ENCODE results near the gene PLCH1.
A peak's percentile ranks its signal among the peaks of the same experiment; 100 is the strongest.
"Not testable (repeated sequence)": the region's sequence is repeated elsewhere in the genome, so short reads cannot be mapped to it uniquely, and the experiment has no call there.

The PLCH1 gene

DNA sequence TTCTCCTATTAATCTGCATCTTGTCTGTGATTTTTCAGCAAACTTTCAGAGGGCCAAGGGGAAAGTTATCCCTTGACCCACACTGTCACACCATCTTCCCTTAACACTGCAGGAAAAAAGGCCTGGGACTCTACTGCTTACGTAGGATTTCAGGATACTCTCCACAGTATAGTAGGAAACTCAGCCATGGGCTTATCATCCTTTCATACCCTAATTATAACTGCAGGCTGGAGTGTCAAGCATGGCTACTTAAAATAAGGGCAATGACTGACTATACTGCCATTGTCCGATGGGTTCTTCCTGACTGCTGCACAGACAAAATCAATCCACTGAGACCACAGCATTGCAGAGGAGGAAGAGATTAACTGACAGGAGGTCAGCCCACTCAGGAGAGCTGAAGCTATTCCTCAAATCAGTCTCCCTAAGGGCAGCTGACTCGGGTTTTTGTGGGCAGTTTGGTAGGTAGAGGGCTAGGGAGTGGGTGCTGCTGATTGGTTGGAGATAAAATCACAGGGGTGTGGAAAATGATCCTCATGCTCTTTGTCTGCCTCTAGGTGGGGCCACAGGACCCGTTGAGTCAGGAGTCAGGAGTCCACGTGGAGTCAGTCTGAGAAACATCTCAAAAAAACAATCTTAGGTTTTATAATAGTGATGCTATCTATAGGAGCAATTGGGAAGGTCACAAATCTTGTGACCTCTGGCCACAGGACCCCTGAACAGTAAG, 333.2 kb downstream of the PLCH1 start:
- no peak for DNase-seq

DNA sequence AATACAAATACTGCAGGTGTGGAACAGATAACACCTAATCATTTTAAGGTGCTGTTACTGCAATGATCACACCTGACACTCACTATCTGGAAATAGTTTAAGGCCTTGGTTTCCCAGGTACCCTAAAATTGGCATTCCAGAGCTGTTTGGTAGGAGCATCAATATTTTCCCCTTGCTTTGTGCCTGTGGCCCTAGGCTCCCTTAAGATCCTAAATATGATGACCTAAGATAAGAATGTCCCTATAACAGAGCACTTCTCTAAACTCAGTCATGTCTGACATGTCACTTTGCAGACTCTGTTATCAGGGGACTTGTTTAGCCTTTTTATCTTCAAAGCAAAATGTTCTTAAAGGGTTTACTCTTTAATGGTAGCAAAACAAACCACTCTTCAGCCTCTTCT, 335.5 kb downstream of the PLCH1 start:
- no peak for DNase-seq

DNA sequence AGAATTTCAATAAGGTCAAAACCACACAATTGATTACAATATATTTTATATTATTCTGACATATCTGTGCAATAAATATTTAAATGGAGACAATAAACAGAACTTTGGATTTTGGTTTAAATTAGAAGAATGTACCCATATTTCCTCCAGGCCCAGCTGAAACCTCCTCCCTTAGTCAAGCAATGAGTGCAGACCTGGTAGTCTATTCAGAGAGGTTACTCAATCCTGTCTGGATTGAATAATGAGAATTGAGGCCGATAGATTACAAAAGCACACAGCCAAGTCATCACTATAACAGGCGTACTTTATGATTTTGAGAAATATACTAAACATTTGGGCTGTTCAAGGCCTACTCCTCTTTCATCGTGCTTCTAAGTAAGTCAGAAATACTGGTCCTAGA, 336.9 kb downstream of the PLCH1 start:
- DNase-seq = no peak

DNA sequence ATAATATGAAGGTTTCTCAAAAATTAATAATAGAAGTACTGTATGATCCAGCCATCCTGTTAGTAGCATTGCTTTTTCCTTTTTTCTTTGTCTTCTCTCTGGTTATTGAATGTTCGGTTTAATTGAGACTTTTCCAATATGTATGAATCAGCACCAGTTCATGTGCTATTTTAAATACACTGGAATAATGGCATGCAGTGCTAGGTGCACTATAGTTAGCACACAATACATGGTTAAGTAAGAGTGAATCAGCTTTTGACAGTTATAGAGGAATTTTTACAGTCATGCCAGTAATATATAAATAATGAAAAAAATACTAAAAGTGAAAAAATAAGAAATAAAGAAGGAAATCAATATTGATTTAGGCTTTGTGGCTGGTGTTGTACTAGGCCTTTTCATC, 337.5 kb downstream of the PLCH1 start:
- no peak for DNase-seq

DNA sequence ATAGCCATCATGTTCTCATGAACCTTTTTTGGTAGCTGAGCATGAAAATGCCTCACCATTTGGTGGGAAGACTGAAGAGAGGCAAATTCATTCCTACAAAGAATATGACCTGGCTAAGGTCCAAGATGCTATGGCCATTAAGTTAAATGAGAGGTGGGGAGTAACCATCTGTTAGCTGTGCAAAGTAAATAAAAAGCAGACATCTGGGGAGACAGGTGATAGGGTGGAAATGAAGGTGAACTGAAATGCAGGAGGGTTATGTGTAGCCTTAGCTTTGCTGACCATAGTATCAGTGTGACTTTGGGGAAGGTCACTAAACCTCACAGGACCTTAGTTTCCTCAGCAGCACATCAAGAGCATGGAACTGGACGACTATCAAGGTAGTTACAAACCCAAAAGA, 340.4 kb downstream of the PLCH1 start:
- no peak for DNase-seq

DNA sequence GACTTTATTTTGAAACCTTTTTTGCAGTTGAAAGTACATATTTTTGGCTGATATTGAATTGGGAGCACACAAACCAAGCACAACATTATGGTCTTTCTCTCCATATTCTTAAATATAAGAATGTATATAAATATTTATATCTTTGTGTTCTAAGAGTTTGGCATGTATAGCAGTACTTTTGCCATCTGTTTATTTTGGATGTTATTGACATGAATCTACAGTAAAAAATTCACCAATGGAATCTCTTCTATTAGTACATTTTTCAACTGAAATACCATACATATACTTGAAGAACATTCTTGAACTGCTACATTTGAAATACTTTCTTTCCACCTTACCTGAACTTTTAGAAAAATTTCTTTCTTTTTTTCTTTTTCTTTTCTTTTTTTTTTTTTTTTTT, 342.2 kb downstream of the PLCH1 start:
- no peak for DNase-seq

DNA sequence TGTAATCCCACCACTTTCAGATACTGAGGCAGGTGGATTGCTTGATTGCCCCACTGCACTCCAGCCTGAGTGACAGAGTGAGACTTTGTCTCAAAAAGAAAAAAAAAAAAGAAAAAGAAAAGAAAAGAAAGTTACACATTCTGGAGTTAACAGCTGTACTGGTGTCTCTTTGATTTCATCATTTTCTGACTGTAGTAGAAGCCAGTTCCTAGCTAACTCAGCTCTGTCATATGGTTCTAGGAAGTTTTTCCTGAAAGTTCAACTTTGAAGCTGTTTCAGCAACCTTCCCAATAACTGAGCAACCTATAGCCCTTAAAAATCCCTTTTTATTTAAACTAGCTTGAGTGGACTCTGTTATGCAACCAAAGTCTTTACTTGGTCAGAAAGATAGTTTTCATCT, 346.8 kb downstream of the PLCH1 start:
- no peak for DNase-seq

DNA sequence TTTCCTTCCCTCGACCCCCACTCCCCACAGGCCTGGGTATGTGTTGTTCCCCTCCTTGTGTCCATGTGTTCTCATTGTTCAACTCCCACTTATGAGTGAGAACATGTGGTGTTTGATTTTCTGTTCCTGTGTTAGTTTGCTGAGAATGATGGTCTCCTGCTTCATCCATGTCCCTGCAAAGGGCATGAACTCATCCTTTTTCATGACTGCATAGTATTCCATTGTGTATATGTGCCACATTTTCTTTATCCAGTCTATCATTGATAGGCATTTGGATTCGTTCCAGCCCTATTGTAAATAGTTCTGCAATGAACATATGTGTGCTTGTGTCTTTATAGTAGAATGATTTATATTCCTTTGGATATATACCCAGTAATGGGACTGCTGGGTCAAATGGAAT, 350.0 kb downstream of the PLCH1 start:
- DNase-seq = not testable (repeated sequence)

DNA sequence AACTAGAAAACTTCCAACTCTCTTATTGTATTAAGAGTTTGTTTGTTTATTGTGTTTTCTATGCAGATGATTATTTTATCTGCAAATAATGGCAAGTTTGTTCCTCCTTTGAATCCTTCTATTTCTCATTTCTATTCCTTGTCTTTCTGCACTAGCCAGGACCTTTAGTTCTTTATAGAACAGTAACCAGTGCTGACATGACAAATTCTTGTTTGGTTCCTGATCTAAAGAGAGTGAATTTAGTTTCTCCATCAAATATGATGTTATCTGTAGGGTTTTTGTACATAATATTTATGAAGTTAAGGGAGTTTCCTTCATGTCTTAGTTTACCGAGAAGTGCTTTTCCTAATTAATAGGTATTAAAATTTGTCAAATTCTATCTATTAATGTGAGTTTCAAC, 350.6 kb downstream of the PLCH1 start:
- no peak for DNase-seq

DNA sequence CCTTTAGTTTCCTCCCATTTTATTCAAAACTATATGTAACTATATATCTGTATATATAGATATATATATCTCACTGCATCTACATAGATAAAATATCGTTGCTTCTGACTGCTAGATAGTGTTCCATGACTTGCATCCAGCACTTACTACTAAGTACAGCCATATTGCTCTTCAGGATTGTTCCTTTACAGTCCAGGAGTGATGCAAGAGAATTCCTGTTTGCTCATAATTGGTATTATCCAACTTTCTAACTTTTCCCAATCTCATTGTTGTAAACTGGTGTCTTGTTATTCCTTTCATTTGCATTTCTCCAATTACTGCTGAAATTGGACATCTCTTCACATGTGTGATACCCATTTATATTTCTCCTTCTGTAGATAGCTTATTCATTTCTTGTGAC, 351.6 kb downstream of the PLCH1 start:
- DNase-seq = no peak

DNA sequence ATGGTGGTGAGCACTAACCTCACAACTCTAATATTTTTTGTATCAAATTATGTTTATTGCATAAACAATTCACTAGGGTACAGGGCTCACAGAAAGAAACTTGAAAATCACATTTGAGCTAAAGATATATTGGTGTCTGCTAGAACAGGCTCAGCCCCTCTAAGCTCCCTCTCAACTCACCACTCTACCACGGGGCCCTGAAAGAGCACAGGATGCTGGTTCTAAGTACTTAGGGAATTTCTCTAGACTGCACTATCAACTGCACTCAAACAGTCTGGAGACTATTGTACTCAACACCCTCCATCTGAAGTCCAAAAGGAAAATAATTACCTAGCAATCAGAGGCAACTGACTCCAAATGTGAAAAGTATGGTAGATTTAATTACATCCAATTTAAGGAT, 352.7 kb downstream of the PLCH1 start:
- DNase-seq = no peak

DNA sequence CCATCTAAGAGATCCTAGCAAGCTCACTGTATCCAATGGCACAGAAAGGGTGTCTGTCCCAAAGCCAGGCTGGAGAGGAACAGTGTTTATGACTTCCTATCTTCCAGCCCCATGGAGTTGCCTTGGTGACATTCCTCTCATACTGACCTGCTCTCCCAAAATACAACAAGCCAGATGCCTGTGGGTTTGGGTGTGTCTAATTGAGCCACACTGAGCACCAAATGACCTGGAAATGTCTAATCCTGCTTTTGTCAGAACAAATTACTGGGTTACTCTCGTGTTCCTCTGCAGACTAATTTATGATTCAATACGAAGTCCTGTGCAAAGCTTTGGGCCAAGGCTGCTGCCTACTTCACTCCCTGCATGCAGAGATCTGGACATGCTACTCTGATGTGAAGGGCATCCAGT, 353.3 kb downstream of the PLCH1 start:
- peak; percentile 40 to 52 for DNase-seq

DNA sequence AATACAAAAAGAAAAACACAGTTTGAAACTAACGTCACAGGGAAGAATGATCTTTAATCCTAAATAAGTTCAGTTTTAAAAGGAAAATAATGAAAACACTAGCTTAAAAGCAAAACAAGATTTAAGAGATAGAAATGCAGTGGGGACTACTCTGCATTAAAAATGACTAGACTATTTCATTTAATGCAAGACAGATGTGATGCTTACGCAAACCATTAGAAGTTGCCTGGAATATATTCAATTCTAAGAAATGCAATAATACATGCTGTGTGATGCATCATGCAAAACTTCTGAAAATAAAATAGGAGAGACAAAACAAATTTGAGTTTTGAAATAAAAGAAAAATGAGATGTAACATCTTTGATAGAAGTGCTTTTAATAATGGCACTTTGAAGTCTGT, 353.8 kb downstream of the PLCH1 start:
- no peak for DNase-seq

DNA sequence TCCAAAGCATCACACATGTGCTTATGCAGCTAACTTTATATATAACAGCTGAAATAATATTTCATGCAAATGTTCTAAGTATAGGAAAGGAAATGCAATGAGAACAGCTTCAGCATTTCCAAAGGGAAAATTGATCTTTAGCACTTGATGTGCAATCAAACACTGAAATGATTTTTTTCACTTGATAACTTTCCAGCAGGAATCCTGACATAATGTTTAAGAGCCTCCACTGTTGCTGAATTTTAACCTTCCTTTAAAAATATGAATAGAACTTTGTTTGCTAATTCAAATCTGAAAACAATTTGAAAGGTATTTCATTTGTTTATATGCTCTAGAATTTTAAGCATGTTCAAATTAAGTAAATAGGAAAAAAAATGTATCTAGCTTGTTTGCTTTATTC, 354.5 kb downstream of the PLCH1 start:
- DNase-seq = no peak

DNA sequence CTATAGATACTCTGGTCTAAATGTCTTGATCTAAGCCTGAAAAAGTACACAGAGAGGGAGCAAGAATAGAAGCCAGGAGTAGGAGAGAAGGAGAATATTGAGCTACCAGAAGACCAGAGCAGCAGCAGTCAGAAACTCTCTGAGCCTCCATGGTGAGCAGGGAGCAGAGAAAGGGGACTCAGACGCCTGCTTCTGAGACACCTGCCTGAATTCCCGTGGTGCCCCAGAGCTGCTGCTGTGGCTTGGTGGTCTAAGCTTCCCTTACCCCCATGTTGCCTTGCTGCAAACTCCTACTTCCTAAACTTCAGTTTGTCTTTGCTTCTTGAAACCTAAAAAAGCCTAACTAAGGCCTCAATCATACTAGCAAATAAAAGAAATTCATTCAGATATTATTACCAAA, 356.5 kb downstream of the PLCH1 start:
- no peak for DNase-seq

DNA sequence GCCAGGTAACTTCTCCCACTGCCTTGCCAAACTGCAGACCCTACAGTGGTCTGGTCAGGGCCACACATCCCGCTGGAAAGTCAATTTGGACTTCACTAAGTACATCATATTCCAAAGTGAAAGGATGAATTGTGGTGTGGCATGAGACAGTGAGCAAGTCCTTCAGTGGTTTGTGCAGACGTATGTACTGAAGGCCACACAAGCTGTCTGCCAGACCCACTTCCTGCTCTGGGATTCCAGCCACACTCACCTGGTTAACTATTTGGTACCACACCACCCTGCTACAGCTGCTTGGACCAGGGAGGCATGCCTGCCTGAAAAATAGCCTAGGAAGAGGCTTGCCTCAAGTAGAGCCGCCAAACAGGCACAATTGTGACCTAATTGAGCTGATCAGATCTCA, 357.3 kb downstream of the PLCH1 start:
- DNase-seq = no peak

DNA sequence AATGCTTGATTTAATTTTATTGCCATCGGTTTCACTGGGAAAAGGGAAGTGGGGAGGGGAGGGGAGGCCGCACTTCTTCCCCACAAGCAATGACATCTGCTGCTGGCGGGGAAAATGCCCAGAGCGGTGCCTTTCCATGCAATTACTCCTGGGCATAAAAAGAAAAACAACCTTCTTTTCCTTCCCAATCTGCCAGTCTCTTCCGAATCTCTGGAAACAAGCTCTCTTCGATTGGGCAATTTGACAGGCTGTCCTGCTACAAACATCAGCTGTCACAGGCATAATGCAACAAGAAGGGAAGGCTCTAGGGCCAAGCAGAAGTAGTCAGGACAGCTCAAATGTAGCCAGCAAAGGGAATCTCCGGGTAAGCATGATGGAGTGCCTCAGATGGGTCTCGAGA, 358.0 kb downstream of the PLCH1 start:
- peak; percentile 80 to 90 for DNase-seq

DNA sequence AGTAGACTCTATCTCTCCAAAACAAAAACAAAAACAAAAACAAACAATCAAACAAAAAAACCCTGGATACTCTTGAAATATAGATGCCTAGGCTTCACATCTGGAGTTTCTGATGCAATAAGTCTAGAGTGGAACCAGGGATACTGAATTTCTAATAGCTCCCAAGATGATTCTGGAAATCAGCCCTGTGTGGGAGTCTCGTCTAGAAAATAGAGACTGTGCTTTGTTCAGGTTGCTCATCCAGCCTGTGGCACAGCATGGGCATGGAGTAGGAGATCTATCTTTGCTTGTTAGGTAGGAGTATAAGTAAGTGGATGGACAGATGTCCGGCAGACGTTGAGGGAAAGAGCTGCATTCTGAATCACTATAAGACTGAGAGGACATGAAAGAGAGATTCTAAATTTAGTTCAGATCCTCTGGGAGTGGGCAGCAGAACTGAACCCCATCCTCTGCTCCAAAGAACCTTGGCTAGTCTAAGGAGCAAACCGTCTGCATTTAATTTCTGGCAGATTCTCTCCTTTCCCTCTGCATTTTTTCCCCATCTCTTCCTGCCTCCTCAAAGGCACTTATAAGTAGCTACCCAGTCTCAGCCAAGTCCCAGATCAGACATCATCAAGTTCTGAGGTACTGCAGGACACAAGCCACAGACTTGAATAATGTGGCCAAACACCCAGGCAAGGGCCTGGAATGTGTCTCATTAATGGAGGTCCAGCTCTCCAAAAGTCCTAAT, 358.8 kb downstream of the PLCH1 start:
- peak in 1 of 2 experiments; percentile 52 for DNase-seq

DNA sequence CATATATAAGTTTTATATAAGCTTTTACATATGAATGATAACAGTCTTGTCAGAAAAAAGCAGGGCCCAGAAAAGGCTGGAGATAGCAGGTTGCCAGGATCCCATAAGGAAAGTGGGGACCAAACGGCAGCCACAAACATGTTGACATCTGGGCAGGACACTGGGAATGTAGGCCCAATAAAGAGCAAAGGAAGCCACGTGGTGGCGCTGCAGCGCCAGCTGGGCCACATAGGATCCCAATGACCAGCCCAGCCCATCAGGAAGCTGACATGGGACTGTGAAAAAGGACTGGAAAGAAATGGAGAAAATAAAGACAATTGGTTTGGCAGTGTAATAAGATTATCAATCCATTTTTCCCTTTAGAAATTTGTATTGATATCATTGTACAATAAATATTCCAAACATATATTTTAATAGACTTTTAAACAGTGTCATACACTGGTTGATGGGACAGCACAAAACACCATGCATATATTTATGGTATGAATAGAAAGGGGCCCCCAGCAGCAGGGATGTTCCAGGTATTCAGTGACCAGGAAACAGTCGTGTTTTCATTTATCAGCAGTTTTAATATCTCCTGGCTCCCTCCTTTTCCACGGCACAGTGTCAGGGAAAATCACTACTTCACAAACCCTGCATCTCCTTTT, 362.4 kb downstream of the PLCH1 start:
- peak; percentile 83 to 85 for DNase-seq

DNA sequence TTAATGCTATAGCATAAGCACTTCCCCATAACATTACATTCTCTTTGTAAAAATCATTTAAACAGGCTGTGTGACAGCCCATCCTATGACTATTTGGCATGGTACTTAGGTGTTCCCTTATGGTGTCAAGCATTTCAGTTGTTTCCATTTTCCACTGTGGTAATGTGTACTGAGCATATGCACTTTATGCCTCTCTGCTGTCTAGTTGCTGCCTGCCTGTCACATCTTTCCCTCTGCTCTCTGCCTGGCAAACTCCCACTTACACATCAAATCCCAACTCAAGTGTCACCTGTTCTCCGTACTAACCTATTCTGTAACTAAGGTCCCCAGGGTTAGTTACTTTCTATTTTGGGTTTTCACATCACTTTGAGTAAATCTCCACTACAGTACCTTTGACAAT, 367.0 kb downstream of the PLCH1 start:
- DNase-seq = no peak

DNA sequence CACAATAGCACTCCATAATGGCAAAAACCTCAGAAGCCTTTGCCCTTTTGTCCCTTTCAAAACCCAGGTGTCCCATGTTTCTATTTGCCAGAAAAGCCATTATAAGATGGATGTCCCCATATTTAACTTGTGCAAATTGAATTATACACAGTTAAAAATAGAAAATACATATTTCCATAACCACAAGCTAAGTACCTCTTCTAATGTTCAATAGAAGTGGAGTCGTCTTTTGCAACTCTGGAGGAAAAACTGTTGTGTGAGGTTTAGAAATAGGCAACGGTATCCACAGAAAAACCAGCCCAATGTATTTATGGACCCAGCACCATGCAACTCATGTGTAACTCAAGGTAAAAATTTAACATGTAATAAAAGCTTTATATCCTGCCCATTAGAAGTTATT, 367.8 kb downstream of the PLCH1 start:
- DNase-seq = no peak

DNA sequence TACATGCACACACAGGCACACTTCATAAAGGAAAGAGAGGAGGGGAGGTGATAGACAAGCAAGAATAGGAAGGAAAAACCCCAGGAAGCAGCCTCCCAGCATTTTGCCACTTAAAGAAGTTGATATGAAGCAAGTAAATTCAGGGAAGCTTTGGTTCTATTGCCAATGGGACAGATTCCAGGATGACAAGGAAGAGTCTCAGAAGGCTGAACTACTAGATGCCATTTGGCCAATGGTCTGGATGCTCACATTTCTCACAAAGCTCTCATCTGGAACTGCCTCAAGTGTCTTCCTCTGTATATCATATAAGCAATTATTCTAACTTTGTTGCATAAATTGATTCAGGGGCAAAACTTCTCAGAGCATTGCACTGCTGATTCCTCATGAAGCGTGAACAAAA, 372.6 kb downstream of the PLCH1 start:
- peak in 1 of 2 experiments; percentile 28 for DNase-seq

DNA sequence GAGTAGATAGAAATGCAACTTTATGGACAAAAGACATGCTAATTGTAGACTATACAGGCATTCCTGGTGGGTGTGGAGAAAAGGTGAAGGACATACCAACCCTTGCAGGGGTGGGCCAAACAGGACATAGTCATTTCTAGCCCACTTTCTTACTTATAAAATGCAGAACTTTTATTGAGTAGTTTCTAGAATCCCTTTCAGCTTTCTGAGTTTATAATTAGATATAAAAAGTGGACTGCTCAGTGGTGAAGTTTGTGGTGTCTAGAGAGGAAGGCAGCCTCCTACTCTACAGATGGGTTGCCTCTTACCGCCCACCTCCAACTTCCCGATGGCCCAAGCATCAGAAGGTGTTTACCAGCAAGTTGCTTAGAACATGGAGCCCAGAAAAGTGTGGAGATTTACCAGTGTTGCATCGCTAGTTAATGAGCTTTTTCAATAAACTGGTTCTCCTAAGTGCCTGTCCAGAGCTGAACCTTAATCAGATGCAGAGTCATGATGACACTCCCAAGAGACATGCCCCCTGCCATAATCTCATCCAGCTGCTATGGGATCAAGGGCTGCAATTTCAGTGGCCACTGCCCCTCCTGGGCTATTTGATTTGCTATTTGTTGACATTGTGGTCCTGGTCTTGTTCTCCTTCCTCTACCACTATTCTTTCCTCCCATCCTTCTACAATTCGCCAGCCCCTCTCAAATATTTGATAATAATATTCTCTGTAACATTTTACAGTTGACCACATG, 373.9 kb downstream of the PLCH1 start:
- no peak for DNase-seq

DNA sequence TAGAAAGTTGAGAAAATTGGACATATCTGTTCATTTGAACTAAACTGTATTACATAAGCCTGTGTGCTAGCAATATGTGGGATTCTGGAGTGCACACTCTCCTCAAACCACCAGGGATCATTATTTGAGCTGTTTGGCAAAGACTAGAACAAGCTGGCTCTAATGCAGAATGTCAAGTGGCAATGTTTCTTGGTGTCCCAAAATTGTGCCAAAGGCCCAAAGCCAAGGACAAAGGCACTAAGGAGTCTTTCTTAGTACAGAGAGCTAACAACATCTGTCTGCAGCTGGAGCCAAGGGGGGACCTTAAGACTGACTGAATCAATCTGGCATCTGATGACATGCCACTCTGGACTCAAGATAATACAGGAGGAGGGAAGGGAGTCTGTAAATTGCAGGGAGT, 374.7 kb downstream of the PLCH1 start:
- DNase-seq = peak; percentile 25 to 73

All from NCI-H446 (cell line).